Endodermal cell (in vitro differentiated cells): ENCODE data around the gene AGPS. TPM values are rescaled to one million over a fixed set of nuclear protein-coding genes. Genes with fewer than 3 reads are reported as not detected.
"Not testable (repeated sequence)": the region's sequence is repeated elsewhere in the genome, so short reads cannot be mapped to it uniquely, and the experiment has no call there.

Experiments used
- DNase-seq: peaks from one replicate; pipeline ENCODE4 v3.0.0-alpha.2; 2017
- H3K27ac ChIP-seq: 2 replicates; pipeline ENCODE4 v1.5.1; 2013; ENCODE audit warnings: mild to moderate bottlenecking, low read depth, low read length, moderate library complexity
- H3K27me3 ChIP-seq: 2 replicates; pipeline ENCODE4 v1.6.1; 2013; ENCODE audit warnings: mild to moderate bottlenecking, low read length, moderate library complexity; ENCODE audit not compliant: insufficient read depth, control insufficient read depth, poor library complexity, severe bottlenecking
- H3K36me3 ChIP-seq: 2 replicates; pipeline ENCODE4 v1.7.0; 2013; ENCODE audit warnings: mild to moderate bottlenecking, low read length, moderate library complexity; ENCODE audit not compliant: control insufficient read depth, insufficient read depth
- H3K4me1 ChIP-seq: one replicate; pipeline ENCODE4 v1.7.0; 2013; ENCODE audit warnings: low read length; ENCODE audit not compliant: control insufficient read depth, insufficient read depth
- H3K4me3 ChIP-seq: 2 replicates; pipeline ENCODE4 v1.5.1; 2013; ENCODE audit warnings: mild to moderate bottlenecking, low read length, moderate library complexity
- H3K9ac ChIP-seq: 2 replicates; pipeline ENCODE4 v1.6.1; 2013; ENCODE audit warnings: mild to moderate bottlenecking, low read length, moderate library complexity; ENCODE audit not compliant: poor library complexity, severe bottlenecking; ENCODE audit errors: extremely low read depth
- H3K9me3 ChIP-seq: 2 replicates; pipeline ENCODE4 v1.6.1; 2013; ENCODE audit warnings: mild to moderate bottlenecking, low read length, moderate library complexity; ENCODE audit not compliant: control insufficient read depth
- H3K27ac Mint-ChIP-seq: 2 replicates; pipeline ENCODE4 v1.8.0; 2020; ENCODE audit warnings: mixed read lengths
- H3K27me3 Mint-ChIP-seq: 2 replicates; pipeline ENCODE4 v1.8.0; 2021; ENCODE audit warnings: mild to moderate bottlenecking, mixed read lengths; ENCODE audit not compliant: insufficient read depth
- H3K36me3 Mint-ChIP-seq: 2 replicates; pipeline ENCODE4 v1.8.0; 2020; ENCODE audit warnings: low read depth, mixed read lengths
- H3K4me1 Mint-ChIP-seq: 2 replicates; pipeline ENCODE4 v1.8.0; 2020; ENCODE audit warnings: mixed read lengths
- H3K4me3 Mint-ChIP-seq: 2 replicates; pipeline ENCODE4 v1.8.0; 2020; ENCODE audit warnings: mild to moderate bottlenecking, moderate library complexity, mixed read lengths
- H3K9me3 Mint-ChIP-seq: 2 replicates; pipeline ENCODE4 v1.8.0; 2020; ENCODE audit warnings: mild to moderate bottlenecking, mixed read lengths
- CTCF ChIP-seq: fragments of 200-600 bp; sonication (generic); conservative IDR thresholded peaks from 2 replicates; pipeline ENCODE4 v1.5.0; 2021; ENCODE audit warnings: antibody characterized with exemption, mild to moderate bottlenecking
- WGBS, 2 experiments: methylation state at CpG; one replicate each; pipeline versions ENCODE4 v1.1.5 to v1.1.7; 2013; ENCODE audit warnings: missing lambda C conversion rate in 2 of 2, mixed read lengths in 1 of 2; ENCODE audit not compliant: insufficient coverage in 1 of 2, insufficient read length in 1 of 2; 5-methylcytosine and 5-hydroxymethylcytosine counted together
- total RNA-seq, 2 donors: library from RNA; stranded (reverse); fragmentation: NEBNext Ultra II Directional in 1 of 2; extraction: Animal tissue kit (Norgen Biotek cat#: 25700) in 1 of 2; gene quantifications; 2 replicates in 1 of 2; 3 replicates in 1 of 2; pipeline ENCODE4 v1.2.1, GENCODE V29; 2021

AGPS gene
- total RNA-seq, 2 donors from 2014 or later = 76.8 to 86.1 TPM

DNA sequence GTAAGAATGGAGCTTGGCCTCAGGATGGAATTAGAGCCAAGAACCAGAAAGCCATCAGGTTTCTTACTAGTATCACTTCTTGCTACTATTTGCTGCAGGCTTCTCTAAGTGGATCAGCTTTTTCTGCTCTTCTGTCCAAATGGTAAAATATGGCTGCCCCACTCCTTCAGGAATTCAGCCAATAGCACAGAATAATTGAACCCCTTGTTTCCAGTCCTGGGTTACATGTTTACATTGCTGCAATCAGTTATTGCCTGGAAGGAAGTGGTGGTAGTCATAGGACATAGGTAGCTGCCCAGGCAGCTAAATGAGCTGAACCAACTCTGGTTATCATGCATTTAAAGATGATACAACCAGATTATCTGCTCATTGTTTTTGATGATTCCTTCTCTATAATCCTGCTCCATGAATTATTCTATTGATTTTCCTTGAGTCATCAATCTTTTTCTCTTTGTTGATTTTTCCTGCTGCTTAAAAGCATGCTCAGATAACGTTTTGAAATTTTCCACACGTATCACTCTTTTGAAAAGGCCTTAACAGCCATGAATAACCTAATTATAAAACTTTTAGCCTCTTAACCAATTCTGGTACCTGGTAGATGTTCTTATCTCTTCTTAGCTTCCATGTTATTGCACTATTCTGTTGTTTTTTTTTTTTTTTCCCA, 12.6 kb downstream of the AGPS start:
- Histone ChIP-seq H3K9ac (no peak overlapping the region), H3K27me3 (no peaks in the 10 kb centered on the region), H3K36me3 (peaks cover 12% of the 10 kb centered on the region), H3K27ac (no peak overlapping the region), H3K4me3 (no peak overlapping the region), H3K9me3 (peaks cover 17% of the 10 kb centered on the region), H3K4me1 (peaks cover 11% of the 10 kb centered on the region)
- H3K4me1 Mint-ChIP-seq = peaks cover 28% of the 10 kb centered on the region
- peaks cover 4% of the 10 kb centered on the region for H3K9me3 Mint-ChIP-seq
- H3K4me3 Mint-ChIP-seq = no peak overlapping the region
- TF ChIP-seq CTCF = no peak
- H3K36me3 Mint-ChIP-seq = peaks cover 13% of the 10 kb centered on the region
- DNase-seq = no peak
- H3K27ac Mint-ChIP-seq = no peak overlapping the region
- WGBS, 2 experiments = 97 to 100% methylated on average over 2 of the region's 2 CpGs
- no peaks in the 10 kb centered on the region for H3K27me3 Mint-ChIP-seq

DNA sequence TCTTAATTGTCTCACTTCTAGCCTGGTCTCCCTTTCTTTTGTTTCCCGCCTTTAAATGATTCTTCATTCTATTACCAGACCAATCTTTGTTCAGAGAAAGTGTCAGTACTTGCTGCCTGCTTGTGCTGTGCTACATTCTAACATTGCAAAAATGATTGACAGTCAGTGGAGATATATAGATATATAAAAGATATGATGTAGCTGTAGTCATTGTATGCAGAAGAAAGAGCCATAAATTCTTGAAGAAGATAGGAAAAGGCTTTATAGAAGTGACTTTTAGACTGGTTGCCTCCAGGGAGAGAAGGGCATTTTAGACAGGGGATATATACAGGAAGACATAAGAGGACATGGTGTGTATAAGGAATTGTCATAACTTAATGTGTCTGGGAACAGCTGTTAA, 13.6 kb downstream of the AGPS start:
- H3K4me1 Mint-ChIP-seq = peaks cover 26% of the 10 kb centered on the region
- H3K9ac ChIP-seq = no peak overlapping the region
- H3K4me3 Mint-ChIP-seq = no peak overlapping the region
- no peak for TF ChIP-seq CTCF
- no peaks in the 10 kb centered on the region for H3K27me3 Mint-ChIP-seq
- H3K9me3 Mint-ChIP-seq = peaks cover 4% of the 10 kb centered on the region
- no peak overlapping the region for H3K27ac Mint-ChIP-seq
- peaks cover 17% of the 10 kb centered on the region for H3K9me3 ChIP-seq
- H3K36me3 ChIP-seq = peaks cover 12% of the 10 kb centered on the region
- WGBS, 2 experiments = 97 to 100% methylated on average over 1 of the region's 1 CpG
- H3K27ac ChIP-seq = no peak overlapping the region
- H3K36me3 Mint-ChIP-seq = peaks cover 13% of the 10 kb centered on the region
- H3K4me3 ChIP-seq = no peak overlapping the region
- no peak for DNase-seq
- H3K4me1 ChIP-seq = peaks cover 7% of the 10 kb centered on the region
- H3K27me3 ChIP-seq = no peaks in the 10 kb centered on the region

- DNase-seq = no peak
- Histone ChIP-seq H3K27me3 (no peaks in the 10 kb centered on the region), H3K4me1 (peaks cover 7% of the 10 kb centered on the region), H3K4me3 (no peak overlapping the region), H3K9ac (no peak overlapping the region), H3K36me3 (peaks cover 12% of the 10 kb centered on the region), H3K27ac (no peak overlapping the region), H3K9me3 (peaks cover 17% of the 10 kb centered on the region)
- peaks cover 13% of the 10 kb centered on the region for H3K36me3 Mint-ChIP-seq
- WGBS, 2 experiments = 98 to 100% methylated on average over 2 of the region's 2 CpGs
- H3K27ac Mint-ChIP-seq = no peak overlapping the region
- peaks cover 4% of the 10 kb centered on the region for H3K9me3 Mint-ChIP-seq
- H3K4me3 Mint-ChIP-seq = no peak overlapping the region
- H3K4me1 Mint-ChIP-seq = peaks cover 32% of the 10 kb centered on the region
- TF ChIP-seq CTCF = no peak
- H3K27me3 Mint-ChIP-seq = no peaks in the 10 kb centered on the region
Observed at GRCh38 chr2:177407031-177407430, 14.5 kb downstream of the AGPS start.

DNA sequence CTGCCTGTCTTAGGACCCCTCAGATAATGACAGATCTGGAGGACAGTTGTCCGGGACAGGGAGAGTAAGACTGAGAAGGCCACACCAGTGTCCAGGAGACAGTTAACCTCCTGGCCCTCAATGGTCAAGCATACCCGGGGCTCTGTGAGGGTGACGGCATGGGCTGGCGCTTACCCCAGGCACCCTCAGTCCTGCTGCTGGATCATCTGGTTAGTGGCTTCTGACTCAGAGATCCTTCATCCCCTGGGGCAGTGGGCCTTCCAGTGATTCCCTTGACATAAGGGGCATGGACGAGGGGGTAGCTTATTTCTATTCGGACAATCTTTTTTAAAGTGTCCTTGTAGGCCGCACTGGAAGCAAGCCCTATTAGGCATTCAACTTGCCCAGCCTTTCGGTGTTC, 18.1 kb downstream of the AGPS start:
- H3K4me3 ChIP-seq, H3K4me1 ChIP-seq, H3K4me3 Mint-ChIP-seq, H3K9me3 Mint-ChIP-seq, H3K27me3 ChIP-seq, H3K9ac ChIP-seq, H3K27ac Mint-ChIP-seq, H3K27me3 Mint-ChIP-seq, H3K27ac ChIP-seq, DNase-seq: not testable (repeated sequence)
- peaks cover 17% of the 10 kb centered on the region for H3K9me3 ChIP-seq
- WGBS, 2 experiments = 96 to 97% methylated on average over 4 to 8 of the region's 8 CpGs
- peaks cover 19% of the 10 kb centered on the region for H3K36me3 Mint-ChIP-seq
- peaks cover 12% of the 10 kb centered on the region for H3K36me3 ChIP-seq
- H3K4me1 Mint-ChIP-seq = peaks cover 21% of the 10 kb centered on the region
